GM19455 (cell line): Measurements from ENCODE around the gene ATP5PD.
"Not testable (repeated sequence)": the region's sequence is repeated elsewhere in the genome, so short reads cannot be mapped to it uniquely, and the experiment has no call there.

Experiments
- ATAC-seq: cut with Tn5 transposase; IDR thresholded peaks from one replicate; pipeline ENCODE4 v1.9.1; 2021; ENCODE audit not compliant: unreplicated experiment

ATP5PD gene

DNA sequence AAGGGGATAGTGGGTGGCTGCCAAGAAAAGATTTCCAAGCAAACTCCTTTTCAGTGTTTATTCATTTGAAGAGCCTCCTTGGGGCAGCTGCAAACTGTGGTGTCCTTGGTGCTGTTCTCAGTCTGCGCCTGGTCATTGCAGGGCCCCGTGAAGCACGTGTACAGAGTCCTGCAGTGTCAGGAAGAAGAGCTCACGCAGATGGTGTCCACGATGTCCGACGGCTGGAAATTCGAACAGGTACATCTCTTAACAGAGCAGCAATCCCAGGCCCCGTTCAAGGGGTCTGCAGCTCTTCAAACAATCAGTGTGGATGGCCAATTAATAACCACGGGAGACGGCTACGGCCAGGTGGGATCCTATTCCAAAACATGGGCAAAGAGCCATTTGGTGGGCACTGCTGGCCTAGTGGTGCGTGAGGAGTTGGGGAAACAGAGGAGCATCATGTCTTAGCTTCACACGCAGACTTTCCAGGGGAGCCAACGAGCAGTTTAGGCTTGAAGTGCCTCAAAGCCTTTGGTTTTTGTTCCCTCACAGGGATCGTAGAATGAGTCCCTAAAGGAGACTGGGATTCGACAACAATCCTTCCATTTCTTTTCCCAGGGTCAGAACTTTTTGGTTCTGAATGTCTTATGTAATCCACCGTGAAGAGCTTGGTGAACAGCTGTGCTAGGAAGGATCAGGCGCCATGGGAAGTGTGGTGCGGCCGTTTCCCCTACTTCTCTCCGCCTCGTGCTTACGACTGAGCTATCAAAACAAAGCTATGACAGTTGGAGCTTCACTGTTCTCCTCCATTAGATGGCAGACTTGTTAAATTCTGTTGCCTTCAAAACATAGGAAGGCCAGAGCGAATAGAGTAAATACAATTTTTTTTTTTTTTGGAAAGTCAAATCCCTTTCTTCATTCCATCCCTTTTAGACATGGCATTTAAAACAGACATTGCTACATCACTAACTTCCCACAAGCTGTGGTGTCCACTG lies 12.9 kb upstream of the ATP5PD start:
- no peak for ATAC-seq

DNA sequence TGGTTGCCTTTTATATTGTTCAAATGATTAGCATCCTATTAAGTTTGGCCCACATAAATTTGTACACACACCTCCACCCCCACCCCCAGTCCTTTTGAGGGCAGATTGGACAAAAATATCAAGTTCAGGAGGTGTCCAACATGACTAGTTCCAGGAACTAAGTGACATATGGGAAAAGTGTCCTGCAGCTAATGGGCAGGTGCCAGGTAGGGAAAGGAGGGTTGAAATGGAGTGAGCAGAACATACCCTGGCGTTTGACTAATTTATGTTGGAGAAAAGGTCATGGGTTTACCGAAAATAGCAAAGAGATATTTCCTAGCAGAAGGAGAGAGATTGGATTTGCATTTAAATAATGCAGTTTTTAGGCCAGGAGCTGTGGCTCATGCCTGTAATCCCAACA lies 5.2 kb upstream of the ATP5PD start:
- ATAC-seq, result no peak

GRCh38 chr17:75049706-75050105 lies 2.9 kb upstream of the ATP5PD start:
- ATAC-seq, result no peak

GRCh38 chr17:75049057-75049456 lies 2.3 kb upstream of the ATP5PD start:
- no peak for ATAC-seq

GRCh38 chr17:75048249-75048878 lies 1.6 kb upstream of the ATP5PD start:
- ATAC-seq, result no peak

DNA sequence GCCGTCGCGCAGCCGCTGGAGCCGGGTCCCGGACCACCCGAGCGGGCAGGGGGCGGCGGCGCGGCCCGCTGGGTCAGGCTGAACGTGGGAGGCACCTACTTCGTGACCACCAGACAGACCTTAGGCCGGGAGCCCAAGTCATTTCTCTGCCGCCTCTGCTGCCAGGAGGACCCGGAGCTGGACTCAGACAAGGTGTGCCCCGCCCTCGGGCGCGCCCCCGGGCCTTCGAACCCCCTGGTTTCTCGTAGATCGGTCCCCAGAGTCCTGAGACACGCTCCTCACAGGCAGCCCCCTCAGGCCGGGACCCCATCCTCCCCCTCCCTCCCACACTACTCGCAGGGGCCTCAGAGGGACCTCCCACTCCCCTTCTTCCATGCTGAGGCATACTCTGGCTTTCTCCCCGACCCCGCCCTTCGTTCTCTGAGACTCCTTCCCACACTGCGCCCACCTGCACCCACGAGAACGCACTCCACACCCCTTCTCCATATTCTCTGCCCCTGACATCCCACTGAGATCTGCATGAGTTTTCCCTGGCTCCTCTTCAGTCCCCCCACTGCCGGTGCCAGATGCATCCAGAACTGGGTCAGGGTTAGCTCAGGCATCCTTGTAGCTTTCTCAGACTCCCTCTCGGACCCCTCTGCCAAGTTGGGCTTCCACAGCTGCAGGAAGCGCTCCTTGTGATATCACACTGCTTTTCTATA lies 779 bp upstream of the ATP5PD start:
- ATAC-seq, result peak; percentile 18

DNA sequence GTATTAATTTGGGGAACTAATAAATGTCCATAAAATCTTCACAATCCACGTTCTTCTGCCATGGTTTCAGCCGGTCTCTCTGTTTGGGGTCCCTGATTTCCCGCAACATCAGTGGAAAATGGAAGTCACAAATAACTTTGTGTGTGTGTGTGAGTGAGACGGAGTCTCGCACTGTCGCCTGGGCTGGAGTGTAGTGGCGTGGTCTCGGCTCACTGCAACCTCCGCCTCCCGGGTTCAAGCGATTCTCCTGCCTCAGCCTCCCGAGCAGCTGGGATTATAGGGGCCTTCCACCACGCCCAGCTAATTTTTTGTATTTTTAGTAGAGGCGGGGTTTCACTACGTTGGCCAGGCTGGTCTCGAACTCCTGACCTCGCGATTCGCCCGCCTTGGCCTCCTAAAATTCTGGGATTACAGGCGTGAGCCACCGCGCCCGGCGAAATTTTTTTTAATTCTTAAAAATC lies 793 bp downstream of the ATP5PD start:
- ATAC-seq, result not testable (repeated sequence)

DNA sequence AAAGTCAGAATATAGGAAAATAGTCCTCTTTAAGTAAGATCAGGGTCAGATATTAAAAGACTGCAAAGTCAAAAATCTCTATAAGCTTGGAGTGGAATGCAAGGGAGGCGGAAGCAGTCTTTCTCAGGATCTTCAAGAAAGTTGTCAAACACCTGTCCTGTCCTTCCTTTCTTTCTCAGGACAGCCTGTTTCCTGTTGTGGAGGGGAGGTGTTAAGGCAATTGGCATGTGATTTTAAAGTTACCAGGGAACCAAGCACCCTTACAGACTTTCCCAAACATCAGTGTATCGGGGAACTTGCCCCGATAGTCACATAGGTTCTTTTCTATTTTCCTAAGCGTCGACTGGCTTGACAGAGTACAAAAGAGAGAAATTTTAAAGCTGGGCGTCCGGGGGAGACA lies 2.1 kb downstream of the ATP5PD start:
- no peak for ATAC-seq

GRCh38 chr17:75043789-75044188 lies 3.0 kb downstream of the ATP5PD start:
- ATAC-seq, result not testable (repeated sequence)

- ATAC-seq, result no peak
Observed at GRCh38 chr17:75041656-75042280, 5.0 kb downstream of the ATP5PD start.

- ATAC-seq, result no peak
Observed at GRCh38 chr17:75039238-75039637, 7.5 kb downstream of the ATP5PD start.

DNA sequence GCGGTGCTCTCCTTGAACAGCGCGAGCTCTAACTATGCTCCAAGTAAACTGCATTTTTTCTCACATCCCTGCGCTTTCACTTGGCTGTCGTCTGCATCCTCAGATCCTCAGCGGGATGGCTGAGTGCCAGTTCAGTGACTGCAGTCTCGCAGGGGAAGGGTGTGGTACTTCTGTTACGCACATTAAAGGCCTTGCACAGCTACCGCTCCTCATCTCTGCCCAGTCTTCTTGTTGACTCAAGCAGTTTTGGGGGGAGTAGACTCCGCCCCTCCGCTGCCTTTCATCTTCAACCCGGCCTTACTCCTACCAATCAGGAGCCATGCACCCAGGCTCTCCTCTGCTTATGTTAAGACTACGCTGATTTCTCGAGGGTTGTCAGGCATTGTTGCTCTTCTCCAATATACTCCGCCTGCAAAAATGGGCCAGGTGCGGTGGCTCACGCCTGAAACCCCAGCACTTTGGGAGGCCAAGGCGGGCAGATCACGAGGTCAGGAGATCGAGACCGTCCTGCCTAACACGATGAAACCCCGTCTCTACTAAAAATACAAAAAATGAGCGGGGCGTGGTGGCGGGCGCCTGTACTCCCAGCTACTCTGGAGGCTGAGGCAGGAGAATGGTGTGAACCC lies 10.0 kb downstream of the ATP5PD start:
- ATAC-seq, result no peak

- ATAC-seq, result no peak
Observed at GRCh38 chr17:75034236-75034908, 12.4 kb downstream of the ATP5PD start.

GRCh38 chr17:75033346-75034235 lies 13.2 kb downstream of the ATP5PD start:
- no peak for ATAC-seq

GRCh38 chr17:75032720-75033280 lies 14.0 kb downstream of the ATP5PD start:
- no peak for ATAC-seq

DNA sequence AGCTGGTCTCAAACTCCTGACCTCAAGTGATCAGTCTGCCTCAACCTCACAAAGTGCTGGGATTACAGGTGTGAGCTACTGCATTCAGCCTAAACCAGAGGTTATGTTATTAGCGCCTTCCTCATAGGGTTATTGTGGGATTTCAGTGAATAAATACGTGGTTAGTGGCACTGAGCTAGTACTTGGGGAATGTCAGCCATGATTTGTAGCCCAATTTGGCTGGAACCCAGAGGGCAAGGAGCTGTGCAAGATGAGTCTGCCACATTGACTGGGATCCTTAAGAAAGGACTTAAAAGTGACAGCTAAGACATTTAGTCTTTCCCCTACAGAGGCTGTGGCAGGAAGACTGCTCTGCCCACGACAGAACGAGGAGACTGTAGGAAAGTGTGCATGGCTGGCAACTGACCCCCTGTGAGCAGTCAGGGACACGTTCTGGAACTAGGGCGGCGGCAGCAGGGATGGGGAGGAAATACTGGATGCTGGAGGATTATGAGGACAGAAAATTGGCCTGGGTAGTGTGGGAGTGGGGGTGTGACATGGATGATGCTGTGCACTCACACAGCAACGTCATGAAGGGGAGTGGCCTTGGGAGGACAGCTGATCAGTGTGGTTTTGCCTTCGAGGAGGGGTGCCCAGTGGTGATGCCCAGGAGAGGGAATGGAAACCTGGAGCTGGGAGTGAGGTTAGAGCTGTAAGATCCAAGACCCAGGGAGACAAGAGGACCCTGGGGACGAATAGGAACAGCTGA lies 14.6 kb downstream of the ATP5PD start:
- ATAC-seq, result no peak

GRCh38 chr17:75030161-75030560 lies 16.6 kb downstream of the ATP5PD start:
- ATAC-seq, result no peak

GRCh38 chr17:75026650-75027049 lies 20.1 kb downstream of the ATP5PD start:
- ATAC-seq, result not testable (repeated sequence)
